ENCODE measurements around the gene TICRR. TPM values are rescaled to one million over a fixed set of nuclear protein-coding genes. Genes with fewer than 3 reads are reported as not detected.
A peak's percentile ranks its signal among the peaks of the same experiment; 100 is the strongest.

TICRR gene
- total and polyA plus RNA-seq, 2 of the 13 experiments (the other 11 are each of a cell fraction or from before 2014, with no cell fraction given): 4.1 to 14.3 TPM

- TF ChIP-seq ZNF770 (CRISPR knock-in tag; IDR thresholded peaks at IDR 0.05) (no peak), GLI4 (CRISPR knock-in tag; IDR thresholded peaks at IDR 0.05; ENCODE audit: borderline replicate concordance) (no peak; the same call in 1 of the 2 replicates), ZNF562 (CRISPR knock-in tag; IDR thresholded peaks at IDR 0.05; ENCODE audit: borderline replicate concordance) (no peak), MAFG (CRISPR knock-in tag; IDR thresholded peaks at IDR 0.05) (no peak), LCORL (IDR thresholded peaks at IDR 0.05) (peak; percentile 55; the same call in 1 of the 2 replicates), LCORL (CRISPR knock-in tag; IDR thresholded peaks at IDR 0.05) (peak; percentile 56; the same call in 1 of the 2 replicates), GFI1 (CRISPR knock-in tag; IDR thresholded peaks at IDR 0.05; ENCODE audit: borderline replicate concordance) (no peak), ZNF614 (CRISPR knock-in tag; IDR thresholded peaks at IDR 0.05; ENCODE audit: borderline replicate concordance) (peak; percentile 50; the same call in 1 of the 2 replicates), ZIK1 (CRISPR knock-in tag; IDR thresholded peaks at IDR 0.05; ENCODE audit: borderline replicate concordance, low read depth) (no peak), SSRP1 (CRISPR knock-in tag; IDR thresholded peaks at IDR 0.05) (no peak), KLF12 (CRISPR knock-in tag; IDR thresholded peaks at IDR 0.05; ENCODE audit: borderline replicate concordance) (0 out of 2 replicates have a peak, but pooled peaks have one; percentile 24), JDP2 (CRISPR knock-in tag; IDR thresholded peaks at IDR 0.05; ENCODE audit: borderline replicate concordance) (peak; percentile 80), NFRKB (IDR thresholded peaks at IDR 0.05) (no peak), DNMT3B (CRISPR knock-in tag; conservative IDR thresholded peaks at IDR 0.05) (no peak), GPBP1L1 (CRISPR knock-in tag; IDR thresholded peaks at IDR 0.05) (no peak), AFF4 (CRISPR knock-in tag; IDR thresholded peaks at IDR 0.05) (no peak), BRF2 (CRISPR knock-in tag; IDR thresholded peaks at IDR 0.05) (peak; percentile 91), ZNF672 (CRISPR knock-in tag; IDR thresholded peaks at IDR 0.05) (peak; percentile 80; the same call in 1 of the 2 replicates), ZNF670 (CRISPR knock-in tag; IDR thresholded peaks at IDR 0.05; ENCODE audit: borderline replicate concordance) (no peak), MED1 (CRISPR knock-in tag; IDR thresholded peaks at IDR 0.05) (no peak), ZKSCAN1 (IDR thresholded peaks at IDR 0.05; ENCODE audit: low read length) (no peak), U2AF1 (optimal IDR thresholded peaks at IDR 0.05; ENCODE audit: low read depth, low read length) (no peak), ZNF138 (CRISPR knock-in tag; IDR thresholded peaks at IDR 0.05; ENCODE audit: low read depth) (no peak), ELF3 (CRISPR knock-in tag; IDR thresholded peaks at IDR 0.05) (no peak), NFKBIZ (CRISPR knock-in tag; IDR thresholded peaks at IDR 0.05) (no peak)
Measured at GRCh38 chr15:89575146-89575655, at the start of gene TICRR (continued).
